Gastroesophageal sphincter (tissue), 3 donors: ENCODE measurements around the gene CRTC3.

Experiments used
- EP300 ChIP-seq: sonication (generic); formaldehyde crosslinking; IDR thresholded peaks from one replicate; pipeline ENCODE4 v1.6.1; 2017; ENCODE audit warnings: antibody characterized with exemption, mild to moderate bottlenecking
- POLR2A ChIP-seq, 2 donors: fragments of 450-650 bp; IDR thresholded peaks; one replicate each; pipeline ENCODE4 v1.6.1; 2017; ENCODE audit warnings: antibody characterized with exemption in 2 of 2, mild to moderate bottlenecking in 2 of 2, moderate library complexity in 1 of 2
- POLR2AphosphoS5 ChIP-seq: sonication (generic); formaldehyde crosslinking; IDR thresholded peaks from one replicate; pipeline ENCODE4 v1.6.1; 2017; ENCODE audit warnings: antibody characterized with exemption
- TF ChIP-seq, protein P1 (sequence below), 4 experiments: fragments of 200-600 bp in 2 of 4; fragments of 450-650 bp in 2 of 4; sonication (generic) in 1 of 4; IDR thresholded peaks; one replicate each; pipeline ENCODE4 v1.5.1; 2017 to 2019; ENCODE audit warnings: antibody characterized with exemption in 4 of 4, mild to moderate bottlenecking in 2 of 4, moderate library complexity in 2 of 4

- TF ChIP-seq POLR2A (IDR thresholded peaks at IDR 0.05) (no peak), EP300 (no peak), POLR2AphosphoS5 (no peak)
- TF ChIP-seq, protein P1, sequence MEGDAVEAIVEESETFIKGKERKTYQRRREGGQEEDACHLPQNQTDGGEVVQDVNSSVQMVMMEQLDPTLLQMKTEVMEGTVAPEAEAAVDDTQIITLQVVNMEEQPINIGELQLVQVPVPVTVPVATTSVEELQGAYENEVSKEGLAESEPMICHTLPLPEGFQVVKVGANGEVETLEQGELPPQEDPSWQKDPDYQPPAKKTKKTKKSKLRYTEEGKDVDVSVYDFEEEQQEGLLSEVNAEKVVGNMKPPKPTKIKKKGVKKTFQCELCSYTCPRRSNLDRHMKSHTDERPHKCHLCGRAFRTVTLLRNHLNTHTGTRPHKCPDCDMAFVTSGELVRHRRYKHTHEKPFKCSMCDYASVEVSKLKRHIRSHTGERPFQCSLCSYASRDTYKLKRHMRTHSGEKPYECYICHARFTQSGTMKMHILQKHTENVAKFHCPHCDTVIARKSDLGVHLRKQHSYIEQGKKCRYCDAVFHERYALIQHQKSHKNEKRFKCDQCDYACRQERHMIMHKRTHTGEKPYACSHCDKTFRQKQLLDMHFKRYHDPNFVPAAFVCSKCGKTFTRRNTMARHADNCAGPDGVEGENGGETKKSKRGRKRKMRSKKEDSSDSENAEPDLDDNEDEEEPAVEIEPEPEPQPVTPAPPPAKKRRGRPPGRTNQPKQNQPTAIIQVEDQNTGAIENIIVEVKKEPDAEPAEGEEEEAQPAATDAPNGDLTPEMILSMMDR (IDR thresholded peaks at IDR 0.05): no peak
These were observed 16.3 kb upstream of the CRTC3 start for GRCh38 chr15:90513448-90513847.
